BE2C (cell line): Measurements from ENCODE around the gene AGAP1.

Experiments used
- DNase-seq: peaks from one replicate; pipeline ENCODE4 v3.0.0-alpha.2; 2020
- H3K27me3 ChIP-seq: fragments of 250-450 bp; sonication (Bioruptor Pico); 2 replicates; pipeline ENCODE4 v1.5.1; 2020; ENCODE audit warnings: mild to moderate bottlenecking
- H3K36me3 ChIP-seq: fragments of 250-450 bp; sonication (Bioruptor Pico); 2 replicates; pipeline ENCODE4 v1.5.1; 2020; ENCODE audit warnings: mild to moderate bottlenecking
- H3K4me1 ChIP-seq: fragments of 250-450 bp; sonication (Bioruptor Pico); 2 replicates; pipeline ENCODE4 v1.5.1; 2020
- H3K4me3 ChIP-seq: 2 replicates; pipeline ENCODE4 v1.5.1; 2011; ENCODE audit warnings: low read depth, low read length
- H3K9me3 ChIP-seq: fragments of 250-450 bp; sonication (Bioruptor Pico); 2 replicates; pipeline ENCODE4 v1.5.1; 2020
- CTCF ChIP-seq: IDR thresholded peaks from 2 replicates; pipeline ENCODE4 v1.5.1; 2012; ENCODE audit warnings: mild to moderate bottlenecking, low read depth, low read length

AGAP1 gene

GRCh38 chr2:236162031-236162845, 668.4 kb downstream of the AGAP1 start:
- H3K4me1 ChIP-seq = no peaks in the 10 kb centered on the region; the same call in 1 of the 2 replicates
- TF ChIP-seq CTCF = no peak
- no peak overlapping the region for H3K4me3 ChIP-seq
- H3K9me3 ChIP-seq = no peaks in the 10 kb centered on the region
- no peaks in the 10 kb centered on the region for H3K36me3 ChIP-seq
- no peak for DNase-seq
- peaks cover 61% of the 10 kb centered on the region for H3K27me3 ChIP-seq

DNA sequence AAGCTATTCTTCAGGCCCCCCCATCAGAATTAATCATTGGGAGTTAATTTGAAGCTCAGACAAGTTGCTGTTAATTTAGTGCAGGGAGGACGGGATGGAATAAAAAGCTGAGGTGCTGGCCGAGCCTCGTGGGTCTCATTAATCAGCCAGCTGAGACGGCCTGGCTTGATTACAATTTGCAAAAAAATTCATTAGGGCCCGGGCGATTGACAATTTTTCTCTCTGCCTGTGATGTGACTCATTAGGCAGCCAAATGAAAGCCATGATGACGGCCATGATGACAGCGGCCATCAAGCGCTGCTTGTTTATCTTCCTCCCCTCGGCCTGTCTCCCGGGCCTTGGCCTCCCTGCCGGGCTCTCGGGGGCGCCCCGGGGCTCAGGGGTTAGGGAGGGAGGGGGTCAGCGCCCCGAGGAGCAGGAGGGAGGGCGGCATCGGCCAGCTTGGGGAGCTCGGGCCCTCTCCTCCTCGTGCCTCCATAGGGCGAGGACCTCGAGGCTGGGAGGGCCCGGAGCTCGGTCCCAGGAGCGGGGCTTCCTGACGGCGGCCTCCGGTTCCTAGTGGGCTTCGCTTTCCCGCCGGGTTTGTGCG, 669.1 kb downstream of the AGAP1 start:
- H3K4me1 ChIP-seq = no peaks in the 10 kb centered on the region; the same call in 1 of the 2 replicates
- H3K4me3 ChIP-seq = no peak overlapping the region

DNA sequence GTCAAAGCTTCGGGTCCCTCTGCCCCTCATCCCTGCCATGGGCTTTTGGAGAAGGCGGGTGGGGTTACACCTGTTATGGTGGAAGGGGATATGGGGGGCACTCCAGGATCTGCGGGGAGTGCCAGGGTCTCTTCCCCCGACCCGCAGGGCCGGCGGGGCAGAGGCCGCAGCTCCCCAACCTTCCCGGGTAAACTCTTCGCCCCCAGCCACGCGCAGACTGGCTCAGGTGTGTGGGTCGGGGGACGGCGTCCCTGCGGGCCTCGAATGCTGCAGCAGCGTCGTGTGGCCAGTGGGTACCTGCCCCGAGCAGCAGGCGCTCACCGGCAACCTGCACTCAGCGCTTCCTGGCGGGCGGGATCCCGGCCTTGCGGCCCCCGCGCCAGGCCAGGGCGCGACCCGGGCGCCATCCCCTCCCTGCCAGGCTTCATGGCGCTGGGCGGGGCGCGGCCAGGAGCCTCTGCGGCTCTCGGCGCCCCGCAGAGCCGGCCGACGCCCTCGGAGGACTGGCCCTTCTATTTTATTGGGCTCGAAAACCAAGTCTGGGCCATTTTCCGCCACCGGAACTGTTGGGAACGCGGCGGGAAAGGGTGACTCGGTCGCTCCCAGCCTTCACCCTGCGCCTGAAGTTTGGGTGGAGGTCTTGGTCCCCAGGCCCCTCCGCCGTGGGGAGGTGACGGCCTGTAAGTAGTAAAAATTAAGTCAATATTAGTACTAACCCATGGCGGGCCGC, 669.8 kb downstream of the AGAP1 start:
- DNase-seq = no peak
- no peak for TF ChIP-seq CTCF
- no peaks in the 10 kb centered on the region for H3K36me3 ChIP-seq
- no peaks in the 10 kb centered on the region; the same call in 1 of the 2 replicates for H3K4me1 ChIP-seq
- H3K4me3 ChIP-seq = no peak overlapping the region
- H3K9me3 ChIP-seq = no peaks in the 10 kb centered on the region; the same call in 1 of the 2 replicates
- H3K27me3 ChIP-seq = peaks cover 70% of the 10 kb centered on the region

More for the DNA sequence above, 669.1 kb downstream of the AGAP1 start:
- no peak for DNase-seq
- no peaks in the 10 kb centered on the region for H3K36me3 ChIP-seq
- no peak for TF ChIP-seq CTCF
- H3K27me3 ChIP-seq = peaks cover 64% of the 10 kb centered on the region
- H3K9me3 ChIP-seq = no peaks in the 10 kb centered on the region

GRCh38 chr2:236164201-236164924, 670.5 kb downstream of the AGAP1 start:
- H3K4me3 ChIP-seq = peak overlapping the region; percentile 17

More at GRCh38 chr2:236164201-236164924, 670.5 kb downstream of the AGAP1 start:
- TF ChIP-seq CTCF = no peak
- H3K36me3 ChIP-seq = no peaks in the 10 kb centered on the region
- peak; percentile 39 for DNase-seq
- peaks cover 77% of the 10 kb centered on the region for H3K27me3 ChIP-seq
- no peaks in the 10 kb centered on the region; the same call in 1 of the 2 replicates for H3K4me1 ChIP-seq
- H3K9me3 ChIP-seq = no peaks in the 10 kb centered on the region; the same call in 1 of the 2 replicates
